ENCODE measurements around the gene NOP10.
A peak's percentile ranks its signal among the peaks of the same experiment; 100 is the strongest.

The NOP10 gene

GRCh38 chr15:34335176-34336032, 7.5 kb downstream of the NOP10 start:
- H3K4me3 ChIP-seq (replicated peaks; ENCODE audit: low read depth, low read length) = peak overlapping the region; percentile 42
- no peak for TF ChIP-seq CTCF (IDR thresholded peaks at IDR 0.05; ENCODE audit: low read length, missing control alignments)
- peak; percentile 54 for DNase-seq (ENCODE audit: low read depth)

- TF ChIP-seq CTCF (IDR thresholded peaks at IDR 0.05; ENCODE audit: low read length, missing control alignments) = no peak
- H3K4me3 ChIP-seq (replicated peaks; ENCODE audit: low read depth, low read length) = peak overlapping the region; percentile 42
- no peak for DNase-seq (ENCODE audit: low read depth)
Observed at GRCh38 chr15:34334672-34335071, 8.3 kb downstream of the NOP10 start.

GRCh38 chr15:34332553-34333120, 10.3 kb downstream of the NOP10 start:
- no peak overlapping the region for H3K4me3 ChIP-seq (replicated peaks; ENCODE audit: low read depth, low read length)
- no peak for DNase-seq (ENCODE audit: low read depth)
- TF ChIP-seq CTCF (IDR thresholded peaks at IDR 0.05; ENCODE audit: low read length, missing control alignments) = no peak

GRCh38 chr15:34331809-34332208, 11.1 kb downstream of the NOP10 start:
- no peak for DNase-seq (ENCODE audit: low read depth)
- H3K4me3 ChIP-seq (replicated peaks; ENCODE audit: low read depth, low read length) = no peak overlapping the region
- TF ChIP-seq CTCF (IDR thresholded peaks at IDR 0.05; ENCODE audit: low read length, missing control alignments) = no peak

- TF ChIP-seq CTCF (IDR thresholded peaks at IDR 0.05; ENCODE audit: low read length, missing control alignments) = no peak
- no peak overlapping the region for H3K4me3 ChIP-seq (replicated peaks; ENCODE audit: low read depth, low read length)
- DNase-seq (ENCODE audit: low read depth) = no peak
Observed at GRCh38 chr15:34330279-34330678, 12.7 kb downstream of the NOP10 start.

GRCh38 chr15:34329006-34329405, 13.9 kb downstream of the NOP10 start:
- TF ChIP-seq CTCF (IDR thresholded peaks at IDR 0.05; ENCODE audit: low read length, missing control alignments) = no peak
- DNase-seq (ENCODE audit: low read depth) = no peak
- H3K4me3 ChIP-seq (replicated peaks; ENCODE audit: low read depth, low read length) = no peak overlapping the region
